Mucosa of gallbladder (tissue), 1 donor: ENCODE results near the gene CATSPERD. TPM values are rescaled to one million over a fixed set of nuclear protein-coding genes. Genes with fewer than 3 reads are reported as not detected.

Experiments
- DNase-seq: peaks from one replicate; pipeline ENCODE4 v3.0.0-alpha.2; 2020; ENCODE audit warnings: low spot score
- total RNA-seq: library from RNA; stranded (reverse); gene quantifications from one replicate; pipeline ENCODE4 v1.2.1, GENCODE V29; 2021
- donor health status: DM: no; HTN: no; CAD: no.

Gene CATSPERD
- total RNA-seq, 1 donor from 2014 or later, result not detected

DNA sequence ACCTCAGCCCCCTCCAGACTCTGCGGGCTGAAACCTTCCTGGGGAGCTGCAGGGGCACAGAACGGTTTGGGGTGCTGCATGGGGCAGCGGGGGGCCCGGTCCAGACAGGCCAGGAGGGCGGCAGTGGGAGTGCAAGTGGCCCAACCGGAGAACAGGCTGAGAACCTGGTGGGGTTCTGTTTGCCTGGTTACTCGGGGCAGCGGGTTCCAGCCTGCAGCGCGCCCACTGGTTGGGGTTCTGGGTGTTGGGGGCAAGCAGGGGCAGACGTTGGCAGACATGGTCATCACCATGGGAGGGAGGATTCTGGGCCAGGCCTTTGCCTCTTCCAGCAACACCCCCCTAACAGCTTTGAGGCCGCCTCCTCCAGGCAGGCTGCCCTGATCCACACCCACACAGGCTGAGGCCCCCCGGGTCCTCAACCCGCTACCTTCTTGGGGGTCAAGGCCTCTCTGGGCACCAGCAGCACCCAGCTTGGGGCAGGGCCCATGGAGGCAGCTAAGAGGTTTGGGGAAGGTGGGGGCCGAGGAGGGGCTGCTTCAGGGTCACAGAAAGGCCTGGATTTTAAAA lies 64.2 kb downstream of the CATSPERD start, which contains the start of gene PRR22:
PRR22 (minus strand) TSS at position 166 of the 567 bp plus-strand sequence; CDS start at position 80, 86 bp downstream.
- no peak for DNase-seq

GRCh38 chr19:5785423-5785822 lies 65.0 kb downstream of the CATSPERD start:
- DNase-seq, result no peak

DNA sequence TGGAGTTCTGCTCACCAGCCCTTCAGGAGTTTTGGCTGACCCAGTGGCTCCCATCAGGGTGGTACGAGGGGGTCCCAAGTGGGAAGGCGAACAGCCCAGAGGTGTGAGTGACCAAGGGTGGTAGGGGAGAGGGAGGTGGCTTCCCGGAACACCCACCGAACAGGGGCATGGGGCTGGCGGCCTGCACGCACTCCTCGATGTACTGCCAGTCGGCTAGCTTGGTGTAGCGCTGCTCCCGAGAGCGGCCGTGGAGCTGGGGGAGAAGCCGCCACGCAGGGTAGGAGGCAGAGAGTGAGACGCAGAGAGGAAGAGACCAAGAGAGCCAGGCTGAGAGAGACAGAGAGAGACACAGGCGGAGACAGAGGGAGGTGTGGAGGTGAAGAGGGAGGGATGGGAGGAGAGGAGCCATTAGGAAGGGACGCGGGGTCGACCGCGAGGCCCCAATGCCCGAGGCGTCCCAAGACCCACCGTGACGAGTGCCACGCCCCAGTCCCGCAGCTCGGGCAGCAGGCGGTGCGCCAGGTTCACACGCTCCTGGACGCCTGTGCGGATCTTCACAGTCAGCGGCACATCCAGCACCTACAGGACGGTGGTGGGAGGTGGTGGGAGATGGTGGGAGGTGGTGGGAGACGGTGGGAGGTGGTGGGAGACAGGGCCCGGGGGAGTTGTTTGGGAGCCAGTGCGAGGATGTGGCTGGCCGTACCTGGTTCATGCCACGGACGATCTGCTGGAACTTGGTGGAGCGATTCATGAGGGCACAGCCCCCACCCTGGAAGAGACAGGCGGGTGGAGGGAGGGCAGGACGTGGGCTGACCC lies 66.4 kb downstream of the CATSPERD start:
- DNase-seq, result no peak

- no peak for DNase-seq
Measured at GRCh38 chr19:5787409-5788182, 67.2 kb downstream of the CATSPERD start.

DNA sequence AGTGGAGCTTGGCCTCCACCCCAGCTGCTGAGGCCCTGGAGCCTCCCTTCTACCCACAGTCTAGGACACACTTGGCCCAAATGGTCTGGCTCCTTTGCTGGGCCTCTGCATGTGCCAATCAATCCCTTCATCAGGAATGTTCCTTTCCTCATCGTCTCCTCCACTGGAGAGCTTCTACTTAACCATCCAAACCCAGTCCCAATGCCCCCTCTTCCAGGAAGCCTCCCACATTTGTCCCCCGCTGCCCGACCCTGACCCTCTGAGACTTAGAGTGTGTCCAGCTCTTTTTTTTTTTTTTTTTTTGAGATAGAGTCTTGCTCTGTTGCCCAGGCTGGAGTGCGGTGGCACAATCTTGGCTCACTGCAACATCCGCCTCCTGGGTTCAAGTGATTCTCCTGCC lies 68.0 kb downstream of the CATSPERD start:
- DNase-seq, result no peak

DNA sequence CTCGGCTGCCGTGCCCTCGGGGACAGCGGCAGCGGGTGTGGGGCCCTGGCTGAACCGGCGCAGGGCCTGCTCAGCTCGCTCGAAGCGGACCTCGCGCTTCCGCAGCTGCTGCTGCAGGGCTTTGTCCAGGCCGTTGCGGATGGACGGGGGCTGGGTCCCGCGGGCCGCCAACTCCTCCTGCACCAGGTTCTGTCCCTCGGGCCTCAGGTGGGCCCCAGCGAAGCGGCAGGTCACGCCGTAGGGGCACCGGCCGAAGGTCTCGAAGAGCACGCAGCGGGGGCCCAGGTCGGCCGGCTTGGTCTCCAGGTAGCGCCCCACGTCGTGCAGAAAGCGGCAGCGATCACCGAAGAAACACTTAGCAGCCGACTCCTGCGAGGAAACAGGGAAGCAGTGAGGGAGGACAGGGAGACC lies 68.9 kb downstream of the CATSPERD start:
- no peak for DNase-seq

DNA sequence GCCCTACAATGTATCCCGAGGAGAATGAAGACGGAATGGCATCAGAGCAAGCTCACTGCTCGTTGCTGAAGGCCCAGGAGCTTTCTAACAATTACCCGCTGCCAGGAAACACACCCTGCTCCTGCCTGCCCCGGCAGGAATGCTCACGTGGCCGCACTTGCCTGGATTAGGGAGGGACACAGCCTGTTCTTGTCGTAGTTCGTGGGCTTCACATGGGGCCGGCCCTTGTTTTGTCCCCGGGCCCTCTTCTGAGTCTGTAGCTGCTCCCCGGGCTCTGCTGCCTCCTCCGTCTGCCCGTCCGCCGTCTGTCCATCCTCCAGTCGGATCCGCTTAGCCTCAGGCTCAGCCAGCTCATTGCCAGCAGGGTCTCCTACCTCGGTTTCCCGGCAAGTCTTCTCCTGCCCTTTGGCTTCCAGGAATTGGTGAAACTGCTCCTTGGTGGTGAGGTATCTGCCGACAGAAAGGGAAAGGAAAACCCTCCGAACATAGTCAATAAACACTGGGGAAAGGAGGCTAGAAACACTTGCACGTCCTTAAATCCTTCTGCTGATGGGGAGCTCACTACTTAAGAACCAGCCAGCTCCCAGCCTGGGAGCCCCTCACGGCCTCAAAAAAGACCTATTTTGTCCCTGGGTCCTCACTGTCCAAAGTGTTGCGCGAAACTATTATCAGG lies 69.6 kb downstream of the CATSPERD start:
- DNase-seq, result no peak

DNA sequence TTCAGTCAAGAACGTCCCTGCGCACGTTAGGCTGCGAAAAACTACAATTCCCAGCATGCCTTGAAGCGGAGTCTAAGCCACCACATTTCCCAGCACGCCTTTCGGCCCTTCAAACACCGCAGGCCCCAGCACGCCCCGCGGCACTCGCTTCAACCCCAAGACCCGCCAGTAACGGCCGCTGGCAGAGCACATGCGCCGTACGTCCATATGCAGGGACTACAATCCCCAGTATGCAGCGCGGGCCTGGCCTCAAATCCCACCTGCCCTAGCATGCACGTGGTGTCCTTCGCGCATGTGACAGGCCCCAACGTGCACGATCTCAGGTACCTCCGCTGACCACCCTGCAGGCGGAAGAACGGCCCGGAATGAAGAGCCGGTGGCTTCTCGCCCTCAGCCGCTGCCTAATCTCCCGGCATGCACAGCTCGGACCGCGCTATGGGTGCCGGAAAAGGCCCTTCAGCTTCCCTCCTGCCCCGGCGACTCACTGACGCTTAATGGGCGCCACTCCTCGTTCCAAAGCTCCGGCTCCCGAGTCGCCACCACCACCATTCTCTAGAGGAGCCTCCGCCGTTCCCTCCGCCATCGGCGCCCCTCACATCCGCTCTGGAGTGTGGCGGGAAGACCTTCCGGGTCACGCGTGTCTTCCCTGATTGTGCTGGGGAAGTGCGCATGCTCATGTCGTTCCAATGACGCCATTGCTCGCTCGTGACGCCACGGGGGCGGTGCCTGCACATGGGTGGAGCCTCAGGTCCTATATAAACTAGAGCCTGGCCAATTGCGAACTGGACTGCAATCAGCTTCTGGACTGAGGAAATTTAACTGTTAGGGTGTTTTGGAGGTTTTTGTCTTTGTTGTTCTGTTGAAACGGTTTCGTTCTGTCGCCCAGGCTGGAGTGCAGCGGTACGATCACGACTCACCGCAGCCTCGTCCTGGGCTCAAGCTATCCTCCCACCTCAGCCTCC lies 70.4 kb downstream of the CATSPERD start, which contains the start of gene DUS3L:
DUS3L (minus strand) TSS at position 605 of the 962 bp plus-strand sequence; CDS start at position 583, 22 bp downstream.
- DNase-seq, result peak; percentile 97

GRCh38 chr19:5792224-5792623 lies 71.8 kb downstream of the CATSPERD start:
- DNase-seq, result no peak

DNA sequence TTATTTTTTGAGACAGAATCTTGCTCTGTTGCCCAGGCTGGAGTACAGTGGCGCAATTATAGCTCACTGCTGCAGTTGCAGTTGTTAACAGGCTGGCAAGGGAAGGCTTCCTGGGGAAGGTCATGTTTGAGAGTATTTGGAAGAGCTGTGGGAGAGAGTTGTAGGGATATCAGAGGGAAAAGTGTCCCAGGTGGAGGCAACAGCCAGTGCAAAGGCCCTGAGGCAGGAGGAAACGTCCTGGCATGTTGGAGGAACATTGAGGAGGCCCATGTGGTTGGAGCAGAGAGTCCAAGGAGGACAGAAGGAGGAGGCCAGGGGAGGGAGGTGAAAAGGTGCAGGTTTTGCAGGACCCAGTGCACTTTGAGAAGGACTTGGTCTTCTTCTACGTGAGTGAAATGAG lies 72.8 kb downstream of the CATSPERD start:
- DNase-seq, result no peak

- no peak for DNase-seq
Measured at GRCh38 chr19:5795382-5795919, 75.0 kb downstream of the CATSPERD start.

DNA sequence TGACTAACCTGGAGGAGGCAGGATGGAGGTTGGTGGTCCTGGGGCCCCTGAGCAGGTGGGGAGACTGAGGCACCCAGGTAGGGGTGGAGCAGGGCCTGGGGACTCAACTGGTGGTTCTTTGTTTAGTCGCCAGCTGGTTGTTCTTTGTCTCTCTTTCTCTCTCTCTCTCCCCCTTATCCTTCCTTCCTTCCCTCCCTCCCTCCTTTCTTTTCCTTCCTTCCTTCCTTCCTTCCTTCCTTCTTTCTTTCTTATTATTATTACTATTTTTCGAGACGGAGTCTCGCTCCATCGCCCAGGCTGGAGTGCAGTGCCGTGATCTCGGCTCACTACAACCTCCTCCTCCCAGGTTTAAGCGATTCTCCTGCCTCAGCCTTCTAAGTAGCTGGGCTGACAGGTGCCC lies 77.8 kb downstream of the CATSPERD start:
- no peak for DNase-seq

DNA sequence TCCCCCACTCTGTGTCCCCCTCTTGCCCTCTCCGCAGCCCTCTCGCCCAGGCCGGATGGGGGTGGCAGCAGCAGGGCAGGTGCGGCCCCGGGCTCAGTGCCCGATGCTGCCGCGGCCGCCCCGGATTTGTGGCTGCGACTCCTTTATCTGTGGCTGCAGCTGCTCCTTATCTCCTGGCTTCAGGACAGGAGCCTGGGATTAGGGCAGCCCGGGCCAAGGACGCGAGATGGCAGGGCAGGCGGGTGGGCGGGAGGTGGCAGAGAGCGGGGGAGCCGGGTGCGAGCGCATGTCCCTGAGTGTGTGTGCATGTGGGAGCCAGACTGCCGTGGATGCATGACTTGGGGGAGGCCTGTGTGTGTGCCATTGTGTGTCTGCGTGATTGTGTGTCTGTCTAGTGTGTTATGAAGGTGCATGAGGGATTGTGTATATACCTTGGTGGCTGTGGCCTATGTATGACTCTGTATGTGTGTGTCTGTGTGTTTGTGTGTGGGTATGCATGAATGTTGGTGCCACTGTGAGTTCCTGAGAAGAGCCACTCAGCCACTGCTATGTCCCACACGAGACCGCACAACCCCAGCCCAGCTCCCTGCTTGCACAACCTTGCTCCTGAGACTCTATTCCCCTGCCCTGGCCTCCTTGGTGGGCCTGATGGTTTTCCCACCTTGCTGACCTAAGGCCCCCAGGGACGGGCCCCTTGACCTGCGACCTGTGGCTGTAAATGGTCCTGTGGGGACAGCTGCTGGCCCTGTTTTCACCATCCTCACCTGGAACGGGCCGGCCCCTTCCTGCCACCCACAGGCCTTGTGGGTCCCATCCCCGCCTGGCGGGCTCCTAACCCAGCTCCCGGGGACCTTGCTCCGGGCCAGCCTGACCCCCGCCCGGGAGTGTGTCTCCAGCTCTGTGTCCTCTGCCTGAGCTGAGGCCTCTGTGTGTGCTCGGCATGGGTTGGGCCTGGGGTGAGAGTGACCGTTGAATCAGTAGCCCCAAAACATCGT lies 79.1 kb downstream of the CATSPERD start:
- no peak for DNase-seq

GRCh38 chr19:5800361-5801270 lies 80.2 kb downstream of the CATSPERD start:
- no peak for DNase-seq

DNA sequence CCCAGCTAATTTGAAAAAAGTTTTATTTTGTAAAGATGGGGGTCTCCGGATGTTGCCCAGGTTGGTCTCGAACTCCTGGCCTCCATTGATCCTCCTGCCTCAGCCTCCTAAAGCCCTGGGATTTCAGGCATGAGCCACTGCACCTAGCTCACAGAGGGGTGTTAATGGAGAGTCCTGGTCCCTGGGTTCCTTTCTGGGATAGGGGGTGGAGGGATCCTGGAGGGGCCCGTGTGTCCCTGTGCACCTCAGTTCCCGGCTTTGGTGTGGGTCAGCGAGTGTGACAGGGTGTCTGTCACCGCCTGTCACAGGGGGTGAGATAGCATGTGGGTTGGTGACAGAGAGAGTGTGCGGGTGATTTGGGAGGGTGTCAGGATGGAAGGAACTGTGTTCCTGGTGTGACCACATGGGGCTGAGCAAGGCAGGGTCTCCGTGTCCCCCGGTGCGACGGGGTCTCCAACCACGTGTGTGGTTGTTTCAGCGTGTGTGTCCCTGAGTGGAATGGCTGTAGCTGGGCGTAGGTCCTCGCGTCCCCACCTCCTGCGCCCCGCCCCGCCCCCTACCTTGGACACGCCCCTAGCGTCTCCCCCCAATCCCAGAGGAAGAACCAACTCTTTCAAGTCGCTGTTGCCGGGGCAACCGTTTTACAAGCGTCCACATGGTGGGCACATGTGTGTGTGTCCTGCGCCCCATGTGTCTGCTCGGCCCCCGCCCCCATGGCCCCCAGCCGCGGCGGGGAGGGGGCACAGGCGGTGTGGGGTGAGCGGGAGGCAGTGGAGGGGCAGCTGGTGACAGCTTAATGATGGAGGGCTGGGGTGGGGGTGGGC lies 81.6 kb downstream of the CATSPERD start:
- DNase-seq, result no peak

GRCh38 chr19:5803441-5803751 lies 83.0 kb downstream of the CATSPERD start:
- no peak for DNase-seq
